ENCODE data around the gene DNAJC1. TPM values are rescaled to one million over a fixed set of nuclear protein-coding genes. Genes with fewer than 3 reads are reported as not detected.

Gene DNAJC1
- total RNA-seq, 1 experiment from 2014 or later: 19.1 TPM

GRCh38 chr10:21732067-21732772, 271.3 kb downstream of the DNAJC1 start:
- H3K36me3 ChIP-seq (ENCODE audit: low read depth): peaks cover 5% of the 10 kb centered on the region; the same call in 1 of the 2 replicates
- H4K20me1 ChIP-seq (ENCODE audit: insufficient read depth): no peaks in the 10 kb centered on the region
- POLR2A ChIA-PET (ENCODE audit: unreplicated experiment): no interaction called here
- H3K9me2 ChIP-seq (ENCODE audit: insufficient read depth): no peaks in the 10 kb centered on the region
- TF ChIP-seq EZH2 (IDR thresholded peaks at IDR 0.05; ENCODE audit: low read depth): no peak
- peak; percentile 48 for TF ChIP-seq CTCF (conservative IDR thresholded peaks at IDR 0.05)
- BruUV-seq (replicated peaks): no TSS peak
- no peaks in the 10 kb centered on the region for H3K9me3 ChIP-seq (ENCODE audit: insufficient read depth, low read depth)
- H3K79me2 ChIP-seq (ENCODE audit: low read depth): no peaks in the 10 kb centered on the region
- CTCF ChIA-PET: no interaction called here
- H3K4me2 ChIP-seq: no peak overlapping the region
- no peak for DNase-seq
- no peaks in the 10 kb centered on the region for H3K27me3 ChIP-seq (ENCODE audit: insufficient read depth, low read depth)
- intact Hi-C loops (cut with micrococcal nuclease; ENCODE audit: unreplicated experiment): loop anchor here (1.0 to 5.0 kb wide), 2 partner anchors 234 to 455 kb away; no protein-coding TSS in a partner anchor
- H3K27ac ChIP-seq: no peak overlapping the region
- H3F3A ChIP-seq (ENCODE audit: insufficient read depth, low read depth): 0 out of 2 replicates have a peak, but pooled peaks cover 5% of the 10 kb centered on the region
- no peaks in the 10 kb centered on the region for H3K4me1 ChIP-seq (replicated peaks; ENCODE audit: insufficient read depth)
- no peak overlapping the region for H2AFZ ChIP-seq
- no peak overlapping the region for H3K4me3 ChIP-seq

GRCh38 chr10:21728618-21729017, 274.9 kb downstream of the DNAJC1 start:
- Histone ChIP-seq H3K36me3 (ENCODE audit: low read depth) (peaks cover 5% of the 10 kb centered on the region; the same call in 1 of the 2 replicates), H2AFZ (no peak overlapping the region), H3K27ac (no peak overlapping the region), H3K9me2 (ENCODE audit: insufficient read depth) (no peaks in the 10 kb centered on the region), H3K4me2 (no peak overlapping the region), H3F3A (ENCODE audit: insufficient read depth, low read depth) (peaks cover 24% of the 10 kb centered on the region; the same call in 1 of the 2 replicates), H3K79me2 (ENCODE audit: low read depth) (no peaks in the 10 kb centered on the region), H3K4me1 (replicated peaks; ENCODE audit: insufficient read depth) (peaks cover 14% of the 10 kb centered on the region), H4K20me1 (ENCODE audit: insufficient read depth) (peaks cover 12% of the 10 kb centered on the region), H3K9me3 (ENCODE audit: insufficient read depth, low read depth) (no peaks in the 10 kb centered on the region), H3K27me3 (ENCODE audit: insufficient read depth, low read depth) (no peaks in the 10 kb centered on the region), H3K4me3 (no peak overlapping the region)
- intact Hi-C loops (cut with micrococcal nuclease; ENCODE audit: unreplicated experiment): no loop called here
- TF ChIP-seq EZH2 (IDR thresholded peaks at IDR 0.05; ENCODE audit: low read depth) (no peak), CTCF (conservative IDR thresholded peaks at IDR 0.05) (no peak)
- no peak for DNase-seq
- BruUV-seq (replicated peaks): no TSS peak
- ChIA-PET CTCF (no interaction called here), POLR2A (ENCODE audit: unreplicated experiment) (no interaction called here)

GRCh38 chr10:21727452-21728168, 275.9 kb downstream of the DNAJC1 start:
- no peaks in the 10 kb centered on the region for H3K36me3 ChIP-seq (ENCODE audit: low read depth)
- H3K9me3 ChIP-seq (ENCODE audit: insufficient read depth, low read depth): no peaks in the 10 kb centered on the region
- BruUV-seq (replicated peaks): no TSS peak
- peaks cover 21% of the 10 kb centered on the region; the same call in 1 of the 2 replicates for H3F3A ChIP-seq (ENCODE audit: insufficient read depth, low read depth)
- ChIA-PET CTCF (no interaction called here), POLR2A (ENCODE audit: unreplicated experiment) (no interaction called here)
- no peak overlapping the region for H3K27ac ChIP-seq
- intact Hi-C loops (cut with micrococcal nuclease; ENCODE audit: unreplicated experiment): no loop called here
- no peak overlapping the region for H2AFZ ChIP-seq
- TF ChIP-seq EZH2 (IDR thresholded peaks at IDR 0.05; ENCODE audit: low read depth) (no peak), CTCF (conservative IDR thresholded peaks at IDR 0.05) (no peak)
- H3K4me3 ChIP-seq: no peak overlapping the region
- no peaks in the 10 kb centered on the region for H3K27me3 ChIP-seq (ENCODE audit: insufficient read depth, low read depth)
- H3K4me2 ChIP-seq: no peak overlapping the region
- peaks cover 12% of the 10 kb centered on the region for H4K20me1 ChIP-seq (ENCODE audit: insufficient read depth)
- no peaks in the 10 kb centered on the region for H3K9me2 ChIP-seq (ENCODE audit: insufficient read depth)
- H3K79me2 ChIP-seq (ENCODE audit: low read depth): no peaks in the 10 kb centered on the region
- DNase-seq: no peak
- H3K4me1 ChIP-seq (replicated peaks; ENCODE audit: insufficient read depth): peaks cover 14% of the 10 kb centered on the region
